Psoas muscle (tissue), 8 donors: ENCODE data around the gene RAD17. TPM values are rescaled to one million over a fixed set of nuclear protein-coding genes. Genes with fewer than 3 reads are reported as not detected.

ENCODE experiments used
- ATAC-seq, 4 donors: fragments of 200-7000 bp; cut with Tn5 transposase; one replicate each; pipeline ENCODE4 v1.9.1; 2020; ENCODE audit warnings: moderate library complexity in 3 of 4, mild to moderate bottlenecking in 2 of 4
- DNase-seq, 2 donors: peaks; one replicate each; pipeline ENCODE4 v3.0.0-alpha.2; 2020
- H3K27ac ChIP-seq: fragments of 200-600 bp; one replicate; pipeline ENCODE4 v1.8.0; 2022
- H3K27me3 ChIP-seq, 3 donors: fragments of 200-600 bp in 1 of 3; one replicate each; pipeline versions ENCODE4 v1.6.1 to v1.8.0; 2013 to 2022; ENCODE audit warnings: low read length in 2 of 3, mild to moderate bottlenecking in 2 of 3, moderate library complexity in 1 of 3; ENCODE audit not compliant: insufficient read depth in 3 of 3
- H3K36me3 ChIP-seq, 2 donors: fragments of 200-600 bp in 1 of 2; one replicate each; pipeline versions ENCODE4 v1.6.1 to v1.8.0; 2013 to 2022; ENCODE audit warnings: low read depth in 1 of 2, mild to moderate bottlenecking in 1 of 2, moderate library complexity in 1 of 2; ENCODE audit not compliant: insufficient read depth in 1 of 2
- H3K4me1 ChIP-seq: fragments of 200-600 bp; one replicate; pipeline ENCODE4 v1.8.0; 2022
- H3K4me3 ChIP-seq: fragments of 200-600 bp; one replicate; pipeline ENCODE4 v1.8.0; 2022; ENCODE audit warnings: mild to moderate bottlenecking
- H3K9me3 ChIP-seq: fragments of 200-600 bp; one replicate; pipeline ENCODE4 v1.8.0; 2022
- WGBS, 3 donors: extraction: QIAGEN DNeasy Blood & Tissue Kit; methylation state at CpG; one replicate each; pipeline versions ENCODE4 v1.1.6 to v1.1.7; 2013; 5-methylcytosine and 5-hydroxymethylcytosine counted together
- intact Hi-C, 2 donors: fragments of 100-400 bp; cut with DNase I; formaldehyde crosslinking; loops; one replicate each; pipeline versions ENCODE4 v1.11.0 to v1.14.2; 2022
- polyA plus RNA-seq, 3 donors: library from polyadenylated mRNA; stranded (reverse); fragments of 200-250 nt; gene quantifications; one replicate each; pipeline ENCODE4 v1.2.3, GENCODE V29; 2013
- total RNA-seq, 4 donors: library from RNA; stranded (reverse); fragmentation: NEBNext Ultra II Directional in 2 of 4; extraction: Animal tissue kit (Norgen Biotek cat#: 25700) in 2 of 4; gene quantifications; one replicate each; pipeline versions ENCODE4 v1.2.1 to v1.2.4, GENCODE V29; 2021 to 2023
- TF ChIP-seq, protein P1 (sequence below): fragments of 200-600 bp; IDR thresholded peaks from one replicate; pipeline ENCODE4 v1.8.0; 2022; ENCODE audit warnings: antibody characterized with exemption
- donor health status: healthy with polysubstance abuse.
- donor health status: DM: no; HTN: no; CAD: no; lungs with moderate emphysema.
- donor health status: Bipolar disorder and iron deficiency.
- donor health status: healthy.
- donor health status: DM: yes; HTN: yes; CAD: no.
- donor health status: DM: no; HTN: no; CAD: no.
- donor health status: DM: no; HTN: no; CAD: no.
- donor health status: DM: yes; HTN: yes; CAD: no.

The RAD17 gene
- total and polyA plus RNA-seq, 7 donors, result 6.8 to 19.2 (median 12.0) TPM

DNA sequence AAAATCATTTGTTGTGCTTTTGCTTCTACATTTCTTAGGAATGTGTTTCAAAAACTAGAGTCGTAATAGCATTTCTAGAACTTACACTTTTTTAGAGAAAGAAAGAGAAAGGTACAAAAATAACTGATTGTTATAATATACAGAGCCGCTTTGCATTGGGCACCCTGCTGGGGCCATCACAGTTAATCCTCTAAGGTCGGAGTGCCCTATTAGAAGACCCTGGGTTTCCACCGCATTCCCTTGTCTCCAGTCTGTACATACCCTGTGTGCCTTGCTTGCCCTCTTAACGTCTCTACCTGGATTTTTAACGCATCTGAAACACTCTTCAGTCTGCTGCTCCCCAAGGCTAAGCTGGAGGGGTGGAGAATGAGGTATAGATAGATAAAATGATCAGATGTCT lies 46.6 kb downstream of the RAD17 start:
- Histone ChIP-seq H3K36me3 (peaks cover 0 to 44% of the 10 kb centered on the region in 2 donors), H3K27ac (no peak overlapping the region), H3K4me1 (no peaks in the 10 kb centered on the region), H3K27me3 (no peaks in the 10 kb centered on the region), H3K4me3 (no peak overlapping the region), H3K9me3 (no peaks in the 10 kb centered on the region)
- DNase-seq (no peak), ATAC-seq (no peak)
- intact Hi-C loops, result no loop called here
- 83 to 89% (median 89%) methylated on average over 6 of the region's 6 CpGs for WGBS, 3 donors
- TF ChIP-seq, protein P1, sequence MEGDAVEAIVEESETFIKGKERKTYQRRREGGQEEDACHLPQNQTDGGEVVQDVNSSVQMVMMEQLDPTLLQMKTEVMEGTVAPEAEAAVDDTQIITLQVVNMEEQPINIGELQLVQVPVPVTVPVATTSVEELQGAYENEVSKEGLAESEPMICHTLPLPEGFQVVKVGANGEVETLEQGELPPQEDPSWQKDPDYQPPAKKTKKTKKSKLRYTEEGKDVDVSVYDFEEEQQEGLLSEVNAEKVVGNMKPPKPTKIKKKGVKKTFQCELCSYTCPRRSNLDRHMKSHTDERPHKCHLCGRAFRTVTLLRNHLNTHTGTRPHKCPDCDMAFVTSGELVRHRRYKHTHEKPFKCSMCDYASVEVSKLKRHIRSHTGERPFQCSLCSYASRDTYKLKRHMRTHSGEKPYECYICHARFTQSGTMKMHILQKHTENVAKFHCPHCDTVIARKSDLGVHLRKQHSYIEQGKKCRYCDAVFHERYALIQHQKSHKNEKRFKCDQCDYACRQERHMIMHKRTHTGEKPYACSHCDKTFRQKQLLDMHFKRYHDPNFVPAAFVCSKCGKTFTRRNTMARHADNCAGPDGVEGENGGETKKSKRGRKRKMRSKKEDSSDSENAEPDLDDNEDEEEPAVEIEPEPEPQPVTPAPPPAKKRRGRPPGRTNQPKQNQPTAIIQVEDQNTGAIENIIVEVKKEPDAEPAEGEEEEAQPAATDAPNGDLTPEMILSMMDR, result no peak

DNA sequence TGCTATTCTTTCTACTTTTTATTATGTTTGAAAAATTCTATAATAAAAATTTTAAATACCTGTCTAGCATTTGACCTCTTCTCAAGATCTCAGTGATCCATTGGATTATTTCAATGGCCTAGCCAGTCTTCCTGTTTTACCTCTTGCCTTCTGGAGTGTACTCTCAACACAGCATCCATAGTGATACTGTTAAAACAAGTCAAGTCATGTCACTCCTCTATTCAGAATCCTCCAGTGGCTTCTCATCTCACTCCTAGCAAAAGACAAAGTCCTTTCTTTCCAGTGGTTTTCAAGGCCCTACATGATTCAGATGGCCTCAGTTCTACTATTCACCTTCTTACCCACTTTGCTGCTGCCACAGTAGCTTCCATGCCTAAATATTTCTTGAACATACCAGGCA lies 47.1 kb downstream of the RAD17 start:
- TF ChIP-seq, protein P1, result no peak
- H3K9me3 ChIP-seq, result no peaks in the 10 kb centered on the region
- no peak overlapping the region for H3K27ac ChIP-seq
- no peaks in the 10 kb centered on the region for H3K27me3 ChIP-seq
- ATAC-seq (no peak), DNase-seq (no peak)
- H3K4me3 ChIP-seq, result no peak overlapping the region
- H3K4me1 ChIP-seq, result no peaks in the 10 kb centered on the region
- intact Hi-C loops, result no loop called here
- peaks cover 0 to 39% of the 10 kb centered on the region in 2 donors for H3K36me3 ChIP-seq

DNA sequence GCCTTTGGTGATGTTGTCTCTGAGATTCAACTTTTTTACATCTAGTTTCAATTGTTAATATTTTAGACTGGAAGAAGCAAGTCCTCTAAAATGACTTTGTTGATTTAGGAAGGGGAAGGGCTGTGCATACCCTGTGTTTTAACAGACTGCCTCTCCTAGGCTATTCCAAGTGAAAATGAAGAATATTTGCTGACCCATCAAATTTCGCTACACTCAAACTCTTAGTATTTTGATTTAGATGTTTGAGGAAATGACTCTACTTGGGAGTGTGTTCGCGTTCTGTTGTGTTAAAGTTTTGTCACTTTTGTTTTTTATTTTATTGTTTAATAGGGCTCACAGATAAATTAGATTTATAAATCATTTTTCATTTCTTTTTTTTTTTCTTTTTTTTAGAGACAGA lies 48.9 kb downstream of the RAD17 start:
- DNase-seq (no peak), ATAC-seq (no peak)
- Histone ChIP-seq H3K4me3 (no peak overlapping the region), H3K27ac (no peak overlapping the region), H3K4me1 (no peaks in the 10 kb centered on the region), H3K9me3 (no peaks in the 10 kb centered on the region), H3K36me3 (peaks cover 0 to 22% of the 10 kb centered on the region in 2 donors), H3K27me3 (no peaks in the 10 kb centered on the region)
- TF ChIP-seq, protein P1, result no peak
- intact Hi-C loops, result no loop called here
- 92 to 93% (median 92%) methylated on average over 3 of the region's 3 CpGs for WGBS, 3 donors

DNA sequence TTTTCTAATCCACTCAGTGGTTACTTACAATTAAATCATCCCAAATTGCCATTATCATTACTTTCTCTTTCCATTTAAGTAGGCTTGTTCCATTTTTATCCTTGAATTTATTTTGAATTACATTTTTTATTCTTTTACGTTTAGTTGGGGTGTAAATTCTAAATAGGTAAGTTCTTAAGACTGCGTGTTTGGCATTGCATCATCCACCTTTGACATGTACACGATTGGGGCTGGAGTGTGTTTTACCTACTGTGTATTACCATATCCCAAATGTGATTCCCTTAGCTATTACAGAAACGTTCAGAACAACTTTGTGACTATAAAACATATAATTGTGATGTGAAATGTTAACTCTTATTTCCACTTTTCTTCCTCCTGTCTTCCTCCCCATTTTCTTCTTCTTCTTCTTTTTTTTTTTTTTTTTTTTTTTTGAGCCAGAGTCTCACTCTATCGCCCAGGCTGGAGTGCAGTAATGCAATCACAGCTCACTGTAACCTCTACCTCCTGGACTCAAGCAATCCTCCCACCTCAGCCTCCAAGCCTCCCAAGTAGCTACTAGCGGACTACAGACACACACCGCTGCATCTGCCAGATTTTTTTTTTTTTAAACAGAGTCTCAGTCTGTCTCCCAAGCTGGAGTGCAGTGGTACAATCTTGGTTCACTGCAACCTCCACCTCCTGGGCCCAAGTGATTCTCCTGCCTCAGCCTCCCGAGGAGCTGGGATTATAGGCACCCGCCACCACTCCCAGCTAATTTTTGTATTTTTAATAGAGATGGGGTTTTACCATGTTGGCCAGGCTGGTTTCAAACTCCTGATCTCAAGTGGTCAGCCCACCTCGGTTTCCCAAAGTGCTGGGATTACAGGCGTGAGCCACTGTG lies 62.0 kb downstream of the RAD17 start:
- TF ChIP-seq, protein P1, result no peak
- no peak overlapping the region for H3K27ac ChIP-seq
- ATAC-seq, result no peak

More for the DNA sequence above, 62.0 kb downstream of the RAD17 start:
- Histone ChIP-seq H3K36me3 (no peaks in the 10 kb centered on the region), H3K4me1 (no peaks in the 10 kb centered on the region), H3K9me3 (no peaks in the 10 kb centered on the region), H3K27me3 (no peaks in the 10 kb centered on the region), H3K4me3 (no peak overlapping the region)
- intact Hi-C loops, result no loop called here
- DNase-seq, result no peak
- WGBS, 3 donors, result 82 to 84% (median 82%) methylated on average over 11 of the region's 11 CpGs
